ENCODE results near the gene TWSG1.

Gene TWSG1

GRCh38 chr18:9403795-9404564, 69.4 kb downstream of the TWSG1 start:
- CTCF ChIA-PET = interaction anchor here (0.8 to 1.4 kb wide), 11 partner anchors 9 to 330 kb away, joined by 3 to 6 read pairs (median 3); no protein-coding TSS in a partner anchor
- no peak for DNase-seq (ENCODE audit: extremely low spot score)
- POLR2A ChIA-PET = no interaction called here
- peak; percentile 16 for TF ChIP-seq CTCF (IDR thresholded peaks at IDR 0.05; ENCODE audit: control extremely low read depth, extremely low read depth, low read depth, missing control alignments)

GRCh38 chr18:9404565-9405060, 70.0 kb downstream of the TWSG1 start:
- ChIA-PET CTCF (interaction anchor here (0.9 kb wide), 1 partner anchor 57 kb away, joined by 3 read pairs; no protein-coding TSS in a partner anchor), POLR2A (no interaction called here)
- TF ChIP-seq CTCF (IDR thresholded peaks at IDR 0.05; ENCODE audit: control extremely low read depth, extremely low read depth, low read depth, missing control alignments) = no peak
- peak; percentile 62 for DNase-seq (ENCODE audit: extremely low spot score)

- no peak for TF ChIP-seq CTCF (IDR thresholded peaks at IDR 0.05; ENCODE audit: control extremely low read depth, extremely low read depth, low read depth, missing control alignments)
- POLR2A ChIA-PET = no interaction called here
- no peak for DNase-seq (ENCODE audit: extremely low spot score)
- CTCF ChIA-PET = no interaction called here
Measured at GRCh38 chr18:9405130-9405529, 70.6 kb downstream of the TWSG1 start.

GRCh38 chr18:9405977-9406376, 71.4 kb downstream of the TWSG1 start:
- no peak for TF ChIP-seq CTCF (IDR thresholded peaks at IDR 0.05; ENCODE audit: control extremely low read depth, extremely low read depth, low read depth, missing control alignments)
- ChIA-PET POLR2A (no interaction called here), CTCF (no interaction called here)
- DNase-seq (ENCODE audit: extremely low spot score) = no peak

GRCh38 chr18:9410515-9410914, 75.9 kb downstream of the TWSG1 start:
- CTCF ChIA-PET = interaction anchor here (1.2 to 1.5 kb wide), 3 partner anchors 12 to 19 kb away, joined by 3 to 4 read pairs (median 4); no protein-coding TSS in a partner anchor
- POLR2A ChIA-PET = no interaction called here
- TF ChIP-seq CTCF (IDR thresholded peaks at IDR 0.05; ENCODE audit: control extremely low read depth, extremely low read depth, low read depth, missing control alignments) = no peak
- no peak for DNase-seq (ENCODE audit: extremely low spot score)

GRCh38 chr18:9413576-9413975, 79.0 kb downstream of the TWSG1 start:
- CTCF ChIA-PET = interaction anchor here (1.3 kb wide), 1 partner anchor 75 kb away, joined by 4 read pairs; no protein-coding TSS in a partner anchor
- POLR2A ChIA-PET = no interaction called here
- TF ChIP-seq CTCF (IDR thresholded peaks at IDR 0.05; ENCODE audit: control extremely low read depth, extremely low read depth, low read depth, missing control alignments) = no peak
- DNase-seq (ENCODE audit: extremely low spot score) = no peak
